SK-N-MC (cell line): ENCODE results near the gene CMA1.
"Not testable (repeated sequence)": the region's sequence is repeated elsewhere in the genome, so short reads cannot be mapped to it uniquely, and the experiment has no call there.

ENCODE experiments used
- EZH2 ChIP-seq: fragments of 200-600 bp; sonication (generic); IDR thresholded peaks from one replicate; pipeline ENCODE4 v1.6.1; 2017; ENCODE audit warnings: antibody characterized with exemption
- FOXP2 ChIP-seq: optimal IDR thresholded peaks from 2 replicates; pipeline ENCODE3; 2011; ENCODE audit warnings: mild to moderate bottlenecking, moderate library complexity; ENCODE audit not compliant: insufficient read depth; ENCODE audit errors: extremely low read length, control extremely low read depth
- POLR2AphosphoS5 ChIP-seq: IDR thresholded peaks from 2 replicates; pipeline ENCODE4 v1.6.1; 2012; ENCODE audit warnings: mild to moderate bottlenecking, low read depth, low read length, borderline replicate concordance

GRCh38 chr14:24491586-24492408 lies 16.3 kb downstream of the CMA1 start:
- not testable (repeated sequence) for TF ChIP-seq POLR2AphosphoS5, EZH2, FOXP2
